Choroid plexus epithelial cell (primary cell): ENCODE results near the gene FUCA1.

Experiments used
- DNase-seq: peaks from one replicate; pipeline ENCODE4 v3.0.0-alpha.2; 2010; ENCODE audit warnings: low read depth
- H3K4me3 ChIP-seq: 2 replicates; pipeline ENCODE4 v1.5.1; 2011; ENCODE audit warnings: low read depth, mild to moderate bottlenecking, control low read depth, low read length, moderate library complexity
- CTCF ChIP-seq: conservative IDR thresholded peaks from 2 replicates; pipeline ENCODE4 v1.5.1; 2011; ENCODE audit warnings: low read depth, mild to moderate bottlenecking, control low read depth, inconsistent platforms, low read length, moderate library complexity

FUCA1 gene

GRCh38 chr1:23895993-23896392, 27.9 kb upstream of the FUCA1 start:
- no peak for DNase-seq
- no peak overlapping the region for H3K4me3 ChIP-seq
- no peak for TF ChIP-seq CTCF

- no peak for DNase-seq
- no peak for TF ChIP-seq CTCF
- H3K4me3 ChIP-seq: no peak overlapping the region
Measured at GRCh38 chr1:23895082-23895481, 27.0 kb upstream of the FUCA1 start.

GRCh38 chr1:23889074-23889473, 21.0 kb upstream of the FUCA1 start:
- DNase-seq: no peak
- no peak for TF ChIP-seq CTCF
- no peak overlapping the region for H3K4me3 ChIP-seq

GRCh38 chr1:23885222-23885621, 17.1 kb upstream of the FUCA1 start:
- TF ChIP-seq CTCF: no peak
- no peak for DNase-seq

GRCh38 chr1:23882746-23883145, 14.7 kb upstream of the FUCA1 start:
- TF ChIP-seq CTCF: no peak
- DNase-seq: no peak
- H3K4me3 ChIP-seq: no peak overlapping the region

More at GRCh38 chr1:23885222-23885621, 17.1 kb upstream of the FUCA1 start:
- no peak overlapping the region for H3K4me3 ChIP-seq

- TF ChIP-seq CTCF: no peak
- no peak overlapping the region for H3K4me3 ChIP-seq
- DNase-seq: no peak
Measured at GRCh38 chr1:23879809-23880208, 11.7 kb upstream of the FUCA1 start.

GRCh38 chr1:23878668-23879067, 10.6 kb upstream of the FUCA1 start:
- DNase-seq: no peak
- TF ChIP-seq CTCF: no peak

More at GRCh38 chr1:23878668-23879067, 10.6 kb upstream of the FUCA1 start:
- no peak overlapping the region for H3K4me3 ChIP-seq
